Activated naive CD8-positive, alpha-beta T cell treated with anti-CD3 and anti-CD28 coated beads, Interleukin-2, amount 50 U/mL, for 24 hours (primary cell): ENCODE measurements around the gene GMFB.

Experiments
- ATAC-seq: fragments of 150-1000 bp; cut with Tn5 transposase; one replicate; pipeline ENCODE4 v1.10.0; 2021
- DNase-seq: peaks from one replicate; pipeline ENCODE4 v3.0.0; 2021
- H3K27ac Mint-ChIP-seq: one replicate; pipeline ENCODE4 v1.8.0; 2021; ENCODE audit warnings: mild to moderate bottlenecking, mixed read lengths
- H3K27me3 Mint-ChIP-seq: one replicate; pipeline ENCODE4 v1.8.0; 2021; ENCODE audit warnings: mixed read lengths
- H3K36me3 Mint-ChIP-seq: one replicate; pipeline ENCODE4 v1.8.0; 2021; ENCODE audit warnings: low read depth, mixed read lengths
- H3K4me1 Mint-ChIP-seq: one replicate; pipeline ENCODE4 v1.8.0; 2021; ENCODE audit warnings: mixed read lengths
- H3K4me3 Mint-ChIP-seq: one replicate; pipeline ENCODE4 v1.8.0; 2021; ENCODE audit warnings: mild to moderate bottlenecking, moderate library complexity, mixed read lengths
- H3K9me3 Mint-ChIP-seq: one replicate; pipeline ENCODE4 v1.8.0; 2021; ENCODE audit warnings: mixed read lengths

The GMFB gene

GRCh38 chr14:54483073-54483745 lies 5.6 kb downstream of the GMFB start:
- Mint-ChIP-seq H3K27me3 (no peaks in the 10 kb centered on the region), H3K36me3 (peaks cover 44% of the 10 kb centered on the region), H3K4me1 (peaks cover 53% of the 10 kb centered on the region), H3K9me3 (no peaks in the 10 kb centered on the region), H3K4me3 (peak overlapping the region; percentile 48), H3K27ac (peak overlapping the region; percentile 72)
- ATAC-seq (peak; percentile 52), DNase-seq (no peak)

- H3K9me3 Mint-ChIP-seq, result no peaks in the 10 kb centered on the region
- no peak overlapping the region for H3K4me3 Mint-ChIP-seq
- H3K4me1 Mint-ChIP-seq, result peaks cover 50% of the 10 kb centered on the region
- peaks cover 49% of the 10 kb centered on the region for H3K36me3 Mint-ChIP-seq
- H3K27ac Mint-ChIP-seq, result no peak overlapping the region
- DNase-seq, result no peak
- H3K27me3 Mint-ChIP-seq, result no peaks in the 10 kb centered on the region
- ATAC-seq, result no peak
Measured at GRCh38 chr14:54481695-54482094, 7.1 kb downstream of the GMFB start.

- H3K4me3 Mint-ChIP-seq, result no peak overlapping the region
- DNase-seq (no peak), ATAC-seq (no peak)
- H3K9me3 Mint-ChIP-seq, result no peaks in the 10 kb centered on the region
- H3K4me1 Mint-ChIP-seq, result peaks cover 49% of the 10 kb centered on the region
- peaks cover 47% of the 10 kb centered on the region for H3K36me3 Mint-ChIP-seq
- no peak overlapping the region for H3K27ac Mint-ChIP-seq
- no peaks in the 10 kb centered on the region for H3K27me3 Mint-ChIP-seq
Measured at GRCh38 chr14:54480830-54481562, 7.8 kb downstream of the GMFB start.

- no peak for ATAC-seq
- H3K4me1 Mint-ChIP-seq, result peaks cover 30% of the 10 kb centered on the region
- no peak overlapping the region for H3K27ac Mint-ChIP-seq
- H3K4me3 Mint-ChIP-seq, result no peak overlapping the region
- no peaks in the 10 kb centered on the region for H3K9me3 Mint-ChIP-seq
- no peaks in the 10 kb centered on the region for H3K27me3 Mint-ChIP-seq
- H3K36me3 Mint-ChIP-seq, result peaks cover 55% of the 10 kb centered on the region
- DNase-seq, result no peak
Measured at GRCh38 chr14:54478636-54479215, 10.1 kb downstream of the GMFB start.

- no peak for DNase-seq
- Mint-ChIP-seq H3K36me3 (peaks cover 37% of the 10 kb centered on the region), H3K27me3 (no peaks in the 10 kb centered on the region), H3K4me3 (no peak overlapping the region), H3K4me1 (peaks cover 16% of the 10 kb centered on the region), H3K27ac (no peak overlapping the region), H3K9me3 (no peaks in the 10 kb centered on the region)
- no peak for ATAC-seq
Measured at GRCh38 chr14:54475911-54476310, 12.9 kb downstream of the GMFB start.

- H3K4me1 Mint-ChIP-seq, result peaks cover 16% of the 10 kb centered on the region
- H3K27me3 Mint-ChIP-seq, result no peaks in the 10 kb centered on the region
- H3K27ac Mint-ChIP-seq, result no peak overlapping the region
- no peak for DNase-seq
- no peaks in the 10 kb centered on the region for H3K9me3 Mint-ChIP-seq
- H3K36me3 Mint-ChIP-seq, result peaks cover 36% of the 10 kb centered on the region
- H3K4me3 Mint-ChIP-seq, result no peak overlapping the region
- no peak for ATAC-seq
Measured at GRCh38 chr14:54475187-54475899, 13.4 kb downstream of the GMFB start.

- H3K36me3 Mint-ChIP-seq, result peaks cover 30% of the 10 kb centered on the region
- no peak overlapping the region for H3K27ac Mint-ChIP-seq
- H3K9me3 Mint-ChIP-seq, result no peaks in the 10 kb centered on the region
- no peak for ATAC-seq
- H3K27me3 Mint-ChIP-seq, result no peaks in the 10 kb centered on the region
- H3K4me3 Mint-ChIP-seq, result no peak overlapping the region
- H3K4me1 Mint-ChIP-seq, result peaks cover 16% of the 10 kb centered on the region
- no peak for DNase-seq
Measured at GRCh38 chr14:54474232-54474793, 14.5 kb downstream of the GMFB start.

GRCh38 chr14:54472315-54472714 lies 16.5 kb downstream of the GMFB start:
- H3K36me3 Mint-ChIP-seq, result peaks cover 34% of the 10 kb centered on the region

GRCh38 chr14:54471641-54472040 lies 17.1 kb downstream of the GMFB start:
- no peak for DNase-seq
- Mint-ChIP-seq H3K27me3 (no peaks in the 10 kb centered on the region), H3K27ac (no peak overlapping the region), H3K36me3 (peaks cover 31% of the 10 kb centered on the region), H3K4me1 (peaks cover 7% of the 10 kb centered on the region), H3K4me3 (no peak overlapping the region), H3K9me3 (peaks cover 10% of the 10 kb centered on the region)
- no peak for ATAC-seq

More at GRCh38 chr14:54472315-54472714, 16.5 kb downstream of the GMFB start:
- DNase-seq (no peak), ATAC-seq (no peak)
- H3K27ac Mint-ChIP-seq, result no peak overlapping the region
- peaks cover 9% of the 10 kb centered on the region for H3K9me3 Mint-ChIP-seq
- no peaks in the 10 kb centered on the region for H3K27me3 Mint-ChIP-seq
- H3K4me3 Mint-ChIP-seq, result no peak overlapping the region
- peaks cover 11% of the 10 kb centered on the region for H3K4me1 Mint-ChIP-seq

GRCh38 chr14:54470701-54471100 lies 18.1 kb downstream of the GMFB start:
- H3K4me3 Mint-ChIP-seq, result no peak overlapping the region
- H3K36me3 Mint-ChIP-seq, result peaks cover 26% of the 10 kb centered on the region
- ATAC-seq, result no peak
- H3K4me1 Mint-ChIP-seq, result peaks cover 2% of the 10 kb centered on the region
- H3K27ac Mint-ChIP-seq, result no peak overlapping the region
- no peaks in the 10 kb centered on the region for H3K27me3 Mint-ChIP-seq
- peaks cover 10% of the 10 kb centered on the region for H3K9me3 Mint-ChIP-seq
- no peak for DNase-seq

GRCh38 chr14:54467280-54467679 lies 21.5 kb downstream of the GMFB start:
- H3K27me3 Mint-ChIP-seq, result no peaks in the 10 kb centered on the region
- H3K36me3 Mint-ChIP-seq, result peaks cover 15% of the 10 kb centered on the region
- H3K9me3 Mint-ChIP-seq, result peaks cover 10% of the 10 kb centered on the region
- no peak overlapping the region for H3K27ac Mint-ChIP-seq
- peaks cover 6% of the 10 kb centered on the region for H3K4me1 Mint-ChIP-seq
- no peak for ATAC-seq
- DNase-seq, result no peak
- no peak overlapping the region for H3K4me3 Mint-ChIP-seq

- peaks cover 10% of the 10 kb centered on the region for H3K9me3 Mint-ChIP-seq
- H3K27me3 Mint-ChIP-seq, result no peaks in the 10 kb centered on the region
- no peak for DNase-seq
- H3K27ac Mint-ChIP-seq, result no peak overlapping the region
- no peak for ATAC-seq
- H3K4me3 Mint-ChIP-seq, result no peak overlapping the region
- H3K36me3 Mint-ChIP-seq, result peaks cover 15% of the 10 kb centered on the region
- H3K4me1 Mint-ChIP-seq, result peaks cover 13% of the 10 kb centered on the region
Measured at GRCh38 chr14:54465654-54466053, 23.1 kb downstream of the GMFB start.

- H3K27ac Mint-ChIP-seq, result peak overlapping the region; percentile 66
- H3K4me3 Mint-ChIP-seq, result no peak overlapping the region
- DNase-seq, result no peak
- peaks cover 7% of the 10 kb centered on the region for H3K36me3 Mint-ChIP-seq
- peaks cover 6% of the 10 kb centered on the region for H3K9me3 Mint-ChIP-seq
- peak; percentile 73 for ATAC-seq
- H3K4me1 Mint-ChIP-seq, result peaks cover 13% of the 10 kb centered on the region
- no peaks in the 10 kb centered on the region for H3K27me3 Mint-ChIP-seq
Measured at GRCh38 chr14:54462048-54462447, 26.7 kb downstream of the GMFB start.

GRCh38 chr14:54459106-54459505 lies 29.7 kb downstream of the GMFB start:
- ATAC-seq (no peak), DNase-seq (no peak)
- Mint-ChIP-seq H3K27me3 (no peaks in the 10 kb centered on the region), H3K36me3 (peaks cover 7% of the 10 kb centered on the region), H3K9me3 (peaks cover 6% of the 10 kb centered on the region), H3K4me3 (no peak overlapping the region), H3K4me1 (peaks cover 13% of the 10 kb centered on the region), H3K27ac (no peak overlapping the region)
